DMS79 (cell line): ENCODE data around the gene ADAMTS2.
A peak's percentile ranks its signal among the peaks of the same experiment; 100 is the strongest.

Experiments used
- DNase-seq: peaks from one replicate; lab custom pipeline; 2025; lab: John Stamatoyannopoulos, UW

Gene ADAMTS2

DNA sequence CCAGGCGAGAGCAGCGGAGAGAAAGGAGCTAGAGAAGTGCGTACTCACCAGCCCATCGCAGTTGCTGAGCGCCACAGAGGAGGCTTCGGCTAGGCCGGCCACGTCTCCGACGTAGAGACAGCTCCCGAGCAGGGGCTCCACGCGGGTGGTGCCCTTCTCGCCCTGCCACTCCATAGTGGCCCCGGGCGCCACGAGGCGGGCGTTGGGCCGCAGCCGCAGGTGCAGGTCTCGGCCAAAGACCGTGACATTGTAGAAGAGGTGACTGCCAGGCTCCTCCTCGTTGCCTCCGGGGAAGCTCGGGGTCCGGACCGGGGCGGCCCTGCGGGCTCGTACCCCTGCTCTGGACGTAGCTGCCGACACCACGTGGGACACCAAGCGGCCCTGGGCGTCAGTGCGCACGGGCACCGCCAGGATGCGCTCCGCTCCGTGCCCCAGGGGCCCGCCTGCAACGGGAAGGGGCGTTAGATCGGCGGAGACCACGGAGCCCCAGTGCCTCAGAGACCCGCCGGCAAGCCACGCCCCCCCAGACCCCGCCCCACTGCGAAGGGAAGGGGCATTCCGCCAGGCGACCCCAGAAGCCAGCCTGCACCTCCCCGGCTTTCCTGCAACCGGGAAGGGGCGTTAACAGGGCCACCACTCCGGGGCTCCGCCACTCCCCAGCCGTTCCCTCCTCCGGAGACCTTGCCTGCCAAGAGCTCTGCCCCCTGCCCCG, 1.4 kb downstream of the ADAMTS2 start:
- DNase-seq = peak; percentile 5

DNA sequence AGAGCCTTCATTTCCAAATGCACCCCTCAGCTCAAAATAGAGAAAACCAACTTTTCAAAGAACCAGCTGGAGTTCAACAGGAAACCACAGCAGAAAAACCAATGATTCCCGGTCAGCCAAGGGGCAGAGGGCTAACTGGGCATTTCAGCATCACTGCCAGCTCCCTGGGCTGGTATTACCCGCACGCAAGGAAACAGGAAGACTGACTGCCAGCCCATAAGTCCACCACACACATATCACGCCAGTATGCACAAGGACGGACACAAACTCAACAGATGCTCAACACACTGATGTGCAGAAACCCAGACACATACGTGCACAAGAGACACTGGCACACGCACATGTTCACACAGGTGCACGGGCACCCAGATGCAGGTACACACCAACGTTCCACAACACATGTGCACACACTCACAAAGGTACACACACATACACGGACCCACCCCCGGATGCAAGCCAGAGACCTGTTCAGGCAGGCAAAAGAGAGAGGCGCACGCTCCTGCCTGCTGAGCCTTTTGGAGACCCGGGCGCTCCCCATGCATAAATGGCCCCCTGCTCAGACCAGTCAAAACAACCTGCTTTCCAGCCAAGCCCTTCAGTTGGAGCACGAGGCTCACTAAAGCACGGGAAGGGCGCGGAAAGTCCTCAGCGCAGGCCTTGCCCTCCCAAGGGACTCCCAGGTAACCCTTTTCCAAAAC, 2.1 kb downstream of the ADAMTS2 start:
- no peak for DNase-seq

DNA sequence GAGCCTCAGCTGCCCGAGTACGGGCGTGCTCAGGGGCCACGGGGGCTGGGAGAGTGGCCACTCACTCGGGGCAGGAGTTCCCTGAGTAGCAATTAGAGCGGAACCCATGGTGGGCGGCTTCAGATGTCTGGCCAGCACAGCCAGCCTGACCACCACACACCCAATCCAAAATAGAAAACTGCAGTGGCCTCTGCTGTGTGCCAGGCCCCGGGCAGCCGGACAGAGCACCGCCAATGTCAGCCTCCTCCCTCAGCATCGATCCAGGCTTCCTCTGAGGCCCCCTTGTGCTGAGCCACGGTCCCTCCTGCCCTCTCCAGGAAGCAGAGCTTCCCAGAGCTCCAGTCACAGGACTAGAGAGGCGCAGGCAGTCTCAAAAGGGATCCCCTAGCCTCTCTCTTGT, 2.7 kb downstream of the ADAMTS2 start:
- DNase-seq = no peak

DNA sequence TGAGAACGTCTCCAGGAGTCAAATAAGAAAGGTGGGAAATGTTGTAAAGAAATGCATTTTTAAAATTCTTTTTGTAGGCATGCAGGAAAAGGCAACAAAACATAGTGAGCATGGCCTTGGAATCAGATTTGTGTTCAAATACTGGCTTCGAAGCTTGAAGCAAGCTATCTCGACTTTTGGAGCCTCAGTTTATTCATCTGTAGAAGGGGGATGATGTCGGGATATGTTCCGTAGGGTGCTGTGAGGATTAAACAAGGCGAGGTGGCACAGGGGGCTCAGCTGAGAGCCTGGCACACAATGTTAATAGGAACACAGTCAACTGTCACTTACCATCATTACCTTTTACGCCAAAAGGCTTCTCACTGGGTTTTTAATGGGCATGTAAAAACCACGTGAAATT, 4.8 kb downstream of the ADAMTS2 start:
- no peak for DNase-seq

DNA sequence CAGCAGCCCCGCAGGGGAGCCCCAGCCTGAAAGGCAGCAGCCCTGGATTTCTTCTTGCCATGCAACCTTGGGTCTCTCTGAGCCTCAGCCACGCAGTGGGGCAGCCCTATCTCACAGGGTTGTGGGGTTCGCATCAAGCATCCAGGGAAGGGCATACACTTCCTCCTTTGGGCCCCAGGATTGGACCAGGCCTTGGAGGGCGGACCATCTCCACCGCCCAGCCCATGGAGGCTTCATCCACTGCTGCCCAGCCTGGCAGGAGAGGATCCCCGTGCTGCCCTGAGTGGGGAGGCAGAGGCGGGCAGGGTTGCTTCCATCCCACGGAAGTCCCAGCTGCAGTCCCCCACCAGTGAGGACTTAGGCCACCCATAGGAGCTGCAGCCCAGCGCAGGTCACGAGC, 5.3 kb downstream of the ADAMTS2 start:
- DNase-seq = no peak

DNA sequence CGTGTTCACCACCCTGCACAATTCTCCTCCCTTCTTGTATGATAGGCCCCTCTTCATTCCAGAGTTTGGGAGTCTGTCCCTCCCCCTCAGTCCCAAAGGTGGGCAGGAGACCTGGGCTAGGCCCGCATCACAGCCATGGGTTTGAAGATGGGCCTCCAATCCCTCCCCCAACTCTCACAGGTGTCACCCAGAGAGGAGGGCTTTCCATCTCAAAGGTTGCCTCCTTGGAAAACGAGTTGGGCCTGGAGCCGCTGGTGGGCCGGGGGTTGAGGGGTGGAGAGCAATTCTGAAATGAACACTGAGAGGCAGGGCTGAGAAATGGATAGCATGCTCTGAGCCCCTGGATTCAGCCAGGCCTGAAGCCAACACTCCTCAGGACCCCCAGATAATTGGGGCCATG, 6.2 kb downstream of the ADAMTS2 start:
- no peak for DNase-seq

DNA sequence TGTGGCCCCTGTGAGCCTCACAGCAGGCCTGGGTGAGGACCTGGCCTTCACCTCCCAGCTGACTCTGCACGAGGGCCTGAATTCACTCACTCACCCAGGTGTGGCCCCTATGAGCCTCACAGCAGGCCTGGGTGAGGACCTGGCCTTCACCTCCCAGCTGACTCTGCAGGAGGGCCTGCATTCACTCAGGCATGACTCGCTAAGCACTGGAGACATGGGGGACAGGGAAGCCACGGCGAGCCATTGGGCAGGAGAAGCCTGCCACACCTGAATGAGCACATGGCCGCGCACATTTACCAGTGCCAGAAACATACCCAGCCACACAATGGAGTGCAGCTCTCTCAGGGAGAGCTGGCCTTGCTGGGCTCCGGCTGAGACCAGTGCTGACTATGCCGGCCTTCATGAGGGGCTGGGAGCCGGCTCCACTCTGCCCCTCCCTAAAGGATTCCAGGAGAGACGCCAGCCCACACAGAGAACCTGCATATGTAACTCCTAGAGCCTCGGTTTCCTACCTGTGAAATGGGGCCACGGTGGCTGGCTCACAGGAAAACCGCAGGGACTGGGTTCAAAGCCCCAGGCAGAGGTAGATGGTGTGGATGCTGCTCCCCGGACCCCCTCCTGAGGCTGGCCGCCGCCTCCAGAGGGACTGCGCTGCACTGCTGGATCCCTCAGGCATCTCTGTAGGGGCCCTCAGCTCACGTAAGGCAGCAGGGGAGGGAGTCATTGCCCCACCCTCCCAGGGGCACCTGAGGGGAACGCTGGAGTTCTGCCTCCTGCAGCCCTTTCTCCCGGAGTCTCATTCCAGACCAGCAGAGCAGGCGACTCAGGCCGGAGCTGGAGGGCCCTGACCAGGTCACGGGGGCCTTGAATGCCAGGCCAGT, 7.2 kb downstream of the ADAMTS2 start:
- peak; percentile 19 for DNase-seq

DNA sequence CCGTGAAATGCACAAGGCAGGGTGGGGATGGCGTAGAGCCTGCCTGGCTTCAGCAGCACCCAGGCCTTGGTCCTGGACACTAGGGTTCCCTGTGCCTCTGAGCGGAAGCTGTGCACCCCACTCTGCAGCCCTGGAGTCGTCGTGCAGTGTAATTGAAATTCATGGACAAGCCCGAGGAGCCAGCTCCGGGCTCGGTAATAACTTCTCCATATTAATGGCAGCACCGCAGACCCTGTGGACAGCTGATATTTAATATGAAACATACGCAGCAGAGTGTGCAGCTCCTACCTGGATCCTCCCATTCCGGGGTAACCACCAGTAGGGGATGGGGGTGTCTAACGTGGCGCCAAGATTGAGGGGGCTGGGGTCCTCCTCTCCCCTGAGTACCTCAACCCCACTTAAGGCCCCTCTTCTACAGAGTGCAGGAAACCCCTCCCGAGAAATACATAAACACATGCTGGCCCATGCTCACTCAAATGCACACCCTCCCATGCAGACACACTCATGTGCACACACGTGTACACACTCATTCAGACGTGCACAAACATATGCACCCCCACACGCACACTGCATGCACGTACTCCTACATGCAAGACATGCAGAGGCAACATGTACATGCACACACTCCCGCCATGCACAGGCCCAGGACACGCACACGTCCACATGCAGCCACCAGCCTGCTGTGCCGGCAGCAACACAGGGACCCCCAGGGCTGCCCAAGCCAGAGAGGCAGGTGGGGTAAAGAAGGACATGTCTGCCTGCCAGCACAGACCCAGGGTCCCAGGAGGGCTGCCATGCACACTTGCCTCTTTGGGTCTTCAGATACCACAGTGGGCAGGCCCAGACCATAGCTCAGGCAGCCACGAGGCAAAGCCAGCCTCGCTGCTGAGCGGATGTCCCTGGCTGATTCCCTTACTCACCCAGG, 8.1 kb downstream of the ADAMTS2 start:
- DNase-seq = no peak

DNA sequence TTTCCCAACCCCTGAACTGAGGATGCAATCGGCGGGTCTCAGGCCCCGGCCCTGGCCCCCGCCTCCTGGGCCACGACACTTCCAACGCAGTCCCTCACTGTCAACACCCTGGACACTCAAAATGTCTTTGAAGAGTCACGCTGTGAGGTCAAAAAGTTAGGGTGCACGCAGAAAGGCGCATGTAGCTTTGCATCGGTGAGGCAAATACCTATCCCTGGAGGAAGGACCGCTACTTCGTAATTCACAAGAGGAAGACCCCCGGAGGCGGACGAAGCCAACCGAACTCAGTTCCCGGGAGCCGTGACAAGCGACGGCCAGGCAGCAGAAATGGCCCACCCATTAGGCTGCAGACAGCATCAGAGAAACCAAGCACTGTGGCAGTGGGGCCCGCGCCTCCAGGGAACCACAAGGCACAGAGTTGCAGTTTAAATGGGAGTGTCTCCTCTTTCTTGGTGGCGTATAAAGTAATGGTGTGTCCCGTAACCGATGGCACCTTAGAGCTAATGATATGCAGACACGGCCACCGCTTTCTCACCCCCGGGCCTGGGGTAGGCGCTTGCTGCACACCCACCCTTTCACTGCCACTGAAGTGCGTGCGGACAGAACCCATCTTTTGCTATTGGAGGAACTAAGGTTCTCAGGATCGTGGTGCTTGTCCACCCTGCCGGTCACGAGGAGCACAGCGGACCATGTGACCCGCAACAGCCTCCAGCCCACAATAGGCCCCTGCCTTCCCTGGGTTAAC, 9.0 kb downstream of the ADAMTS2 start:
- DNase-seq = no peak

DNA sequence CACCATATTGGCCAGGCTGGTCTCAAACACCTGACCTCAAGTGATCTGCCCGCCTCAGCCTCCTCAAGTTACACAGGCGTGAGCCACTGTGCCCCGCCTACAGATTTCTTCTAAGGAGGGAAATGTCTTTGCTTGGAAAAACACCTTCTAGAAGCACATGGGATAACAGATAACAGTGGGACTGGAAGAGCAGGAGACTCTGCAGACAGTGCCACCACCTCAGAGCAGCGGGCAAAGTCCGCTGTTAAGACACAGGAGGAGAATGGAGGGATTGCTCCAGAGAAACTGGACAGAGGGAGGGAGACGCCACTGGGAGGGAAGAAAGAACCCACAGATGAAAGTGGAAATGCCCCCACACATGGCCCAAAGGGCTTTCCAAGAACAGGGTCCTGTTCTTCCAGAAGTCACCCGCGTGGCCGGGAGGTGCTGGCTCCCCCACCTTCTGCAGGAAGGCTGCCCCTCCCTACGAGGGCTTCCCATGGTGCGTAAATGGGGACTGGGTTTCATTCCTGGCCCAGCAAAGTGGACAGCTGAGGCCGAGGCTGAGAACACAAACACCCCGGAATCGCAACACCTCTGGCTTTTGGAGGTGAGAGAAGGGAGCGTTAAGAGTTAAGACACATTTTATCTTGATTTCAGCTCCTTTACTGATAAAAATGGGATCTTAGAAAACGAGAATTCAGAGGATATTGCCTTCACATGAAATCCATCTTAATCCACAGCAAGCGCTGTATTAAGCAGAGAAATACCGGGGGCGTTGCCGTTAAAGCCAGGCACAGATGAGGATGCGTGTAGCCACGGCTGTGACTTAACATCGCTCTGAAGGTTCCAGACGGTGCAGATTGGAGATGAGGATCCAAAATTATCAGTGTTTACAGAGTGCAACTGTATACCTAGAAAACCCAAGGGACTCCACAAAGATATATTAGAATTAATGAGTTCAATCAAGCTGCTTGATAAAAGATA, 11.2 kb downstream of the ADAMTS2 start:
- no peak for DNase-seq

DNA sequence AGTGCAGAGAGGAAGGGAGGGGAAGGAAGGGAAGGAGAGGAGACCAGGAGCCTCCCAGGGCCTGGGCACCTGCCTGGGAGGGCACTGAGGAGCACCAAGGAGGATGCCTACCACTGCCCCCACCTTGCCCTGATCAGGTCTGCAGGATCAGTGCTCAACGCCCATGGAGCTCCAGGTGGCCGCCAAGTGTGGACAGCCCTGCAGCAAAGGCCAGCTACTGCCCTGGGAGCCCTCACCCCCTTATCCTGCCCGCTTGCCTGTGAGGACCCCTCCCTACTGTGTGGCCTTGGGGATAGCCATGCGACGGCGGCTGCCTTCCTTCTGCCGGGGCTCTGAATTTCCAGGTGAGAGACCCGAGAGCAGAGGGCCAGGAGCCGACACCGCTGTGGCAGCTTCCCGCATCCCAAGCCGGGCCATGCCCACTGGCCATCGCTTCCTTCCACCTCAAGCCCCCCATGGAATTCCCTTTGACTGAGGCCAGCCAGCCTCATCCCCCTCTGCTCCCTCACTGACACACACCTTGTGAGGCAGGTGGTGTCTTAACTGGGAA, 12.4 kb downstream of the ADAMTS2 start:
- DNase-seq = no peak

DNA sequence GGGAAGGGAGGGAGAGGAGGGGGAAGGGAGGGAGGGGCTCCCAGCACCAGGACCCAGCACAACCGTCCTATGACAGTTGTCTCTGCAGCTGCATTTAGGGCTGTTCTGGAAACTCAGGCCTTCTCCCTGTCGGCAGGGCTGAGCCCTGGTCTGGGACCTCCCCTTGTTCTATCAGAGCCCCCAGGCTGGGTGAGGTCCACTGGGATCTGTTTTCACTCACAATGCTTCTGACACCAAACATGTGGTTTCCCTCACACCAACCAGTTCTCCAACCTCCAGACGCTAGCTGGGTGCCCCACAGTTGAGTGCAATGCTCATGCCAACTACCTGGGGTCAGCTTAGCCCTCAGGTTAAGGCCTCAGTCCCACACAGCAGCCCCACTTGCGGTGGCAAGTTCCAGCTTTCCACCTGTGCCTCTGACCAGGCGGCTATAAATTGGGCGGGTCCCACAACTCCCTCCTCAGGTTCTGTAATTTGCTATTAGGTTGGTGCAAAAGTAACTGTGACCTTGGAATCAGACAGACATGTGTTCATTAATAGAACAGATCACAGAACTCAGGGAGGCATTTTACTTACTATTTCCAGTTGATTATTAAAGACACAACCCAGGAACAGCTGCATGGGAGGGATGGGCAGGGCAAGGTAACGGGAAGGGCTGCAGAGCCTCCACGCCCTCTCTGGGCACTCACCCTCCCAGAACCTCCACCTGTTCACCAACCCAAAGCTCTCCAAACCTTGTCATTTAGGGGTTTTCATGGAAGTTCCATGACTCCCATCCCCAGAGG, 13.5 kb downstream of the ADAMTS2 start:
- DNase-seq = no peak

DNA sequence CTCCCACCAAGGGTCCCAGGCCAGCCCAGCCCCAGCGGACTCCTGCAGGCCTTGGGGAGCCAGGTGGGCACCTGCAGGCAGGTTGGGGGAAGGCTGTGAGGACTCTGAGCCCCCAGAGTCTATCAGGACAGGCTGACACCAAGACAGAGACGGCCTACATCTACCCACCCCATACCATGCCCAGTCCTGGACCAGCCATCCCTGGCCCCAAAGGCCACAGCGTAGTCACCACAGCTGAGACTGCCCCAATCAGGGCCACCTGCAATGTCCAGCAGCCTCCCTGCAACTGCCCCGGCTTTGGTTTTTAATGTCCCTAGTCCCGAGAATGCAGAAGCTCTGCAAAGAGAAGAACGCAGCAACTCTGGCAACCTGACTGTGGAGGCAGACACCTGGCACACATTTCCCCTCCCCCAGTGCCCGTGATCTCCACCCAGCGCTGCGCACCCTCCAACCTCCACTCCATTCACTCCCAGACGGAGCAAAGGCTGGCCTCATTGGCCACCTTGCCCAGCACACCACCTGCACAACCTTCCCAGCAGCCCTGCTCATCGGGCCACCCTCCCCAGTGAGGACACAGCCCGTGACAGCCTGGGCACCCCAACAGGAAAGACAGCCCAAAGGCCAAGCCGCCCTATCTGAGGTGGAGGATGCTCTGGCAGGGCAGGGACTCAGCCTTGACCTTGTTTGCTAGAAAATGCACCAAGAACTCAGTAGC, 14.9 kb downstream of the ADAMTS2 start:
- DNase-seq = no peak

DNA sequence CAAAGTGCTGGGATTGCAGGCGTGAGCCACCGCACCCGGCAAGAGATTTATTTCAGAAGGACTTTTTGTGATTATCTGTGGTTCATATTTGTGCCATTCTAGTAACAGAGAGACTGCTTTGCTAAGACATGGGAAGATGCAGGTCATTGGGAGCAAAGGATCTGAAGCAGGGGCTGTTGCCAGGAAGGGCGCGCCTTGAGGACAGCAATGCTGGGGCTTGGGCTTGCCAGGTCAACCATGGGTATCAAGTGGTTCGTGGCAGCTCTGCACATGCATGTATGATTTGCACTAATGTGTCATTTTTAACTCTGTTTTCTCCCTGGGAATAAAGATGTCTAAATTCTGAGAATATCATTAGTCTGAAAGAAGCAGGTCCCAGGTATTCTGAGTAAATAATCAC, 17.0 kb downstream of the ADAMTS2 start:
- no peak for DNase-seq

DNA sequence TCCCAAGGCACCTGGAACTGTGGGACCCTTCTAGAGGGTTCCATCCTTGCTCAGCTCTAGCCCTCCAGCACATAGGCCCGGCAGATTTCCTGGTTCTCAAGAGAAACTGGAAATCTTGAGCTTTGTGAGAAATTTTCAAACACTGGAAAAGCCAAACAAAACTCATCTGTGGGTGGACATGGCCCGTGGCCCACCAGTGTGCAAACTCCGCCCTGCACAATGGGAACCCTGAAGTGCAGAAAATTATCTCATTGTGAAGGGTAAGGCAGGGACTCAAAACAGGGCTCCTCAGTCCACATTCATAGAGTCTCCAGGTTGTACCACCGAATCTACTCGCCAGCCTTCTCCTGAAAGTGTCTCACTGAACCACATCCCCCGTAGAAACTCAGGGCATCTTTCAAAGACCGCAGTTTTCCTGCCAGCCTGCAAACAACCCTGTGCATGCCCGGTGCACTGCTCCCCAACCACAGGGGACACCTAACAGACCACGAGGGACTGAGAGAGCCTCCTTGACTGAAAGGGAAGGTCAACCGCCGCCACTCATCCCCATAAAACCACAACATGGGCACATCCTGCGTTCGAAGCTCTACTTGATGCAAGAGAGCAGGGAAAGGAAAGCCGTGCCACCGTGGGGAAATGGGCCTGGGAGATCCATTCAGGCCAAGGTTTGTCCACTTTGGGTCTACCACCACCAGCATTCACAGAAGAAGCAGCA, 18.1 kb downstream of the ADAMTS2 start:
- no peak for DNase-seq

DNA sequence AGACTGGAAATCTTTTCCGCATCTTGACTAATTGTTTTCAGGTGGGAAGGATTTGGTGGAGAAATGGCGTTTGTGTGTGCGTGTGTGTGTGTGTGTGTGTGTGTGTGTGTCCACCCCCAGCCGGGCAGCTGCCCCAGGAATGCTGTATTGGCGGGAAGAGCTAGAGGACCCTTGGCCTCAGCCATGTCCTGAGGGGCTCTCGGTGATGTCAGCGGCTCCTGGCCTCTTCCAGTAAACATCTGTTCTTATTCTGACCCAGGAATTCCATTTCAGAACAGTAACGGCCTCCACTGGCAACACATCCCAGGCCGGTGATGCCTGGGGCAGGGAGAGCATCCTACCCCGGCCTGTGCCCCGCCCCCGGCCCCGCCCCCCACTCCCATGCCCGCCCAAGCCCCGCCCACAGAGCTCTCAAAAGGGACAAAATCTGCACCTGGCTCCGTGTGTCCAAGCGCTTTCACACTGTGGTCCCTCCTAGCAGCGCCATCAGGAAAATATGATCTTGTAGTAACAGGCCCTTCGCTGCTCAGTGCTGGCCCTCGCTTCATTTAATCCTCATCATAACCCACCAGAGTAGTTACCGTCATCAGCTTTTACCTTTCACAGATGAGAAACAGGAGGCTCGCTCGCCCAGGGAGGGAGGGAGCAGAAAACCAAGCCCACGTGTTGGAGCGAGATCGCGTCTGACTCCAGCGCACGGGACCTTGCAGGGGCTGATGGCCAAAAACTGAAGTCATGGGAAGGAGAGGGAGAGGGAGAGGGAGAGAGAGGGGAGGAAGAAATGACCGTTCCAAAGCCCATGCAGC, 18.9 kb downstream of the ADAMTS2 start:
- DNase-seq = no peak
